HG03558 (cell line): ENCODE results near the gene PLPP2.

Experiments
- ATAC-seq: cut with Tn5 transposase; IDR thresholded peaks from one replicate; pipeline ENCODE4 v1.9.1; 2021; ENCODE audit warnings: moderate number of reproducible peaks; ENCODE audit not compliant: unreplicated experiment; ENCODE audit errors: extremely low read depth

PLPP2 gene

DNA sequence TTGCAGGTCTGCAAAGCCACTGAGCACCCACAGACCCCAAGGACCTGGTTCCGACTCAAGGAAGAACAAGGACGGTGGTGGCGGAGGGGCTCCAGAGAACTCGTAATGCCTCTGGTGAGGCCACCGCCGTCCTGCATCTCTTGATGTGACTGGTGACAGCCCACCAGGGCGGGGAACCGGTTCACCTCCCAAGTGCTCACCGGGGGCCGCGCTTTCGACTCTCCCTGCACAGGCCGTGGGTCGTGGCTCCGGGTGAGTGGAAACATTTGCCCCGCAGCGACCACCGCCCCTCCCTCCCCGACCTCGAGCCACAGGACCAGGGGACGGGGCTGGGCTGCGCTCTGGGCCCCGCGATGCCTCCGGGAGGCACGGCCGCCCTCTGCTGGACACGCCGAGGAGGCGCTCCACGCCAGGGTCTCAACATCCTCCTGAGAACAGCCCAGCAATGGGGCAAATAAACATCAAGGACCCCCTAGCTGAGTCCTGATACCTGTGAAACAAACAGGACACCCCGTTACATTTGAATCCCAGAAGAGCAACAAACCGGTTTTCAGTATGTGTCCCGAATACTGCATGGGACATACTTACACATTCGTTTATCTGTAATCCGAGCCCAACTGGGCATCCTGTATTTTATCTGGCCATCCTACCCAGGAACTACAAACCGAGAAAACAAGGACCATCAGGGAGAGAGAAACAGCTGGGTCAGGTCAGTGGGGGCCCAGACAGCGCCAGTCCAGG lies 3.9 kb upstream of the PLPP2 start:
- ATAC-seq, result no peak

DNA sequence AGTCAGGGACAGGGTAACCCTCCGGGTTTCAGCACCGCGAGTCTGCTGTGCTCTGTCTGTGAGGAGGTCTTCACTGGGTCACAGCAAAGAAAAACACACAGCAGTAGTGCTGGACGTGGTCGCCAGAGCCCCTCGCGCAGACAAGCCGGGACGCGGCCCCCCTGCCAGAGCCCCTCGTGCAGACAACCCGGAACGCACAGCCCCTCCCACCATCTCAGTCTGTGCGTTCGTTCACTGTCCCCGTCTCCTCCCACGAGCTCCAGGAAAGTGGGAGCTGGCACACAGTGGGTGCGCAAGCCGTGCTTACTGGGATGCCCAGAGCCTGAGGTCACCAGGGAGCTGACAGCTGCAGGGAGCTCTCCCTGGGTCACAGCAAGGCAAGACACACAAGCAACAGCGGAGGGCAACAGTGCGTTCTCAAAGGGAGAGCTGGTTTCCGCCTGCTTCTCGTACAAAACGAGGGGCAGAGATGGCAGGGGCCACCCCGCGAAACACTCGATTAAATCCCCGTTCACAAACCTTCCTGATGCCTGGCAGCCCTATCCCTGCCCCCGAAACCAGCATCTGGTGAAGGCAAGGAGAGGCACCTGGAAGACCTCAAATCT lies 3.2 kb upstream of the PLPP2 start:
- ATAC-seq, result no peak

DNA sequence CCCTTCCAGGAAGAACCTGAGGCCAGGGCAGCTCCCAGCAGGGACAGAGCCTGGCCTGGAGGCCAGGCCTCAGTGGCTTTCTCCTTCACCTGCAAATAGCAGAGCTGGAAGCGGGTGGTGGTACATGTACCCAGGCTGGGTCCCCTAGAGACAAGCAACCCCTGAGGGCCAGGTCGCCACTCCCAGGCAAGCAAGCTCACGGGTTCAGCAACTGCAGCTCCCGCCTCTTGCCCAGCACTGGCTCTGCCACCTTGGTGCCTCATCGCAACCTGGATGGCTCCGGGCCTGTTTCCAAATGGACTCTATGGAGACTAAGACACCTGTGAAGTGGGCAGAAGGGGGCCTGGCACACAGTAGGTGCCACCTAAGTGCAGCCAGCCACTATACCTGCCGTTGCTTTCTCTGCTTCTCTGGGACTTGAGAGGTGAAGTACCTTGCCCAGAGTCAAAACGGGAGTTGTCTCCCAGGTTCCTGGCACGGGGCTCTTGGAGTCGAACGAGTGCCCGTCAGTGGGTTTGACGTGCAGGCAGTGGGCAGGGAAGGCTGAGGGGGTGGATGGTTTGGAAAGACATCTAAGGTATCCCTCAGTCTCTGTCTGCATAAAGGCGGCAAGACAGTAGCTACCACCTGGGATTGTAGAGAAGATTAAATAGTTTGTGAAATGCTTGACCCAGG lies 2.4 kb upstream of the PLPP2 start:
- no peak for ATAC-seq

DNA sequence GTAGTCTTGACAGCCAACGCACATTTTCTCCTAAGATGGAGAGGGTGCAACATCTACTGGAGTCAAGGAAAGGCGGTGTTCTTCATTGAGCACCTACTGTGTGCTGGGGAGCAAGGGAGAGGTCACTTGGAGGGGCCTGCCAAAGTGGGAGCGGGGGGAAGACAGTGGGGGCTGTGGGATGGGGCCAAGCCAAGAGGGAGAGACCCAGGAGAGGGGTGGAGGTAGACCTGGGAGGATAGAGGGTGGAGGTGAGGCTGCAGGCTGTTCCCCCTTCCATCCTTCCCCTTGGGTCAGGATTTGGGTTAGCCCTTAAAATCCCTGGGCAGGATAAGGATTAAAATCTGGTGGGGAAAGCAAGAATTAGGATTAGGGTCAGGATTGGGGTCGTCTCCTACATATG lies 1.7 kb upstream of the PLPP2 start:
- no peak for ATAC-seq

DNA sequence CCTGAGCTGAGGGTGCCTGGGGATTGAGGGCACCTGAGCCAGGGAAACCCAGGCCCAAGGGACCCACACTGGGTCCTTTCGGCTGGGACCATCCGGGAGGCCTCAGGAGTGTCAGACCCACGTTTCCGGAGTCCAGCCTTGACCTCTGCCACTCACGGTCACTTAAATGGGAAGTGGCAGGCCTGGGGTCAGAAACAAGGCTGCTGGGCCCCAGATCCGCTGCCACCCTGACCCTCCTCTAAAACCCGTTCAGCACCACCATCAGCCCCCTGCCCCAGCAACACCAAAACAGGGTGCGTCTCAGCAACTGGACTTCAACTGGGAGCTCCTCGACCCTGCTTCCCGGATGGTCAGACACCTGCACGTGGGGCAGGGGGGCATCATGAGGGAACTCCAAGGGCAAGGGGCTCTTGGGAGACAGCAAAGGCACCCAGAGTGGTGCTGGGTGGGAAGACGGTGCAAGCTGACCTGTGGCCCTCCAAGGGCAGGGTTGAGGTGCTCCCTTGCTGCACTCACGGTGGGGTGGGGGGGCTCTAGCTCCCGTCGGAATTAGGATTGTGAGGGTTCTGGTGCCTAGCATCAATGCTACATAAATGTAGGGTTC lies 1.2 kb upstream of the PLPP2 start:
- no peak for ATAC-seq

DNA sequence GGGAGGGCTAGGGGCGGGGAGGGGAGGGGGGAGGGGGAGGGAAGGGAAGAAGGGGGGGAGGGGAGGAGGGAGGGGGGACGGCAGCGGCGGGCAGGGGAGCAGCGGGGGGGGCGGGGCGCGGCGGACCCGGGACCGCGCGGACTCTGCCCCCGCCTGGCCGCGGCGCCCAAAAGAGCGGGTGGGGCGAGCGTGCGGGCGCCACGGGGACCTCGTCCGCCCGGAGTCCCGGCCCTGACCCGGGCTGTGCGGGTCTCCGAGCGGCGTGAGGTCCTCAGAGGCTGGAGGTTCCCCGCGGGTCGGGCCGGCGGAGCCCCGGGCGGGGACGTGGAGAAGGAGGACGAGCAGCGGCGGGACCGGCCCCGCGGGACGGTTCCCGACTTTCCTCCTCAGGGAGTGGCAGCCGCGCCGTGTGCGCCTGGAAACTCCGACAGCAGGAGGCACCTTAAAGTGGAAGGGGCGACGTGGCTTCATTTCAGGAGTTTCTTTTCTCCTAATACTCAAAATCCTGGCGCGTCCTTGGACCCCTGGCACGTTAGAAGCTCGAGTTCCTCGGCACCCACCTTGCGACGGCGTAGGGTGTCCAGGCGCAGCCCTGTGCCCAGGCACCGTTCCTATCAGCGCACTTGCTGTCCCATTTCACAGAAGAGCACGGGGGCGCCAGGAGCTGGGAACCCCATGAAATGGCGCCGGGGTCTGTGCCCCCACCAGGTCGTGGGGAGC lies 518 bp upstream of the PLPP2 start:
- ATAC-seq, result no peak

DNA sequence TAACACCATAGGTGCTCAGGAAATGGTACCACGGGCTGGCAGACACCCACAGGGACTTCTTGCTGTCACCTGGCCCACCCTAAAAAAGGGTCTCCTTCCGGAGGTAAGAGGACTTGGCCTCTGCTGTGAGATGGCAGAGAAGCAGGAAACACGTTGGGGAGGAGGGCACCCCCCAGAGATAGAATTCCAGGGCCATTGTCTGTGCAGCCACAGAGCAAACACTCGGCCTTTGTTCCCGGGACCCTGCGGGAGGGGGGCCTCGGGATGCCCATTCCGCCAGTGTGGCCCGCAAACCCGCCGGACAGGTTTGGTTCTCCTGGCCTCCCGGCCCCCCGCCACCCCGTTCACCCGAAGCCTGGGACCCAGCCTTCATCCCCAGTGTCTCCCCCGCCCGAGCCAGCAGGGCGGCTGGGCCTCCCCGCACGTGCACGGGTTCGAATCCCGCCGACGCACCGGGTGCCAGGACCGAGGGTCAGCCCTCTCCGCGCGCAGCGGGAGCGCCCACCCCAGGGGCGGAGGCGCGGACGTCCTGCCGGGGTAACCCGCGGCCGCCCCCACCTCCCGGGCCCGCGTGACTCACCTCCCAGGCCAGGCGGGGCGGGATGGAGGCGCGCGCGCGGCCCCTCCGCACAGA lies 714 bp downstream of the PLPP2 start:
- ATAC-seq, result no peak

DNA sequence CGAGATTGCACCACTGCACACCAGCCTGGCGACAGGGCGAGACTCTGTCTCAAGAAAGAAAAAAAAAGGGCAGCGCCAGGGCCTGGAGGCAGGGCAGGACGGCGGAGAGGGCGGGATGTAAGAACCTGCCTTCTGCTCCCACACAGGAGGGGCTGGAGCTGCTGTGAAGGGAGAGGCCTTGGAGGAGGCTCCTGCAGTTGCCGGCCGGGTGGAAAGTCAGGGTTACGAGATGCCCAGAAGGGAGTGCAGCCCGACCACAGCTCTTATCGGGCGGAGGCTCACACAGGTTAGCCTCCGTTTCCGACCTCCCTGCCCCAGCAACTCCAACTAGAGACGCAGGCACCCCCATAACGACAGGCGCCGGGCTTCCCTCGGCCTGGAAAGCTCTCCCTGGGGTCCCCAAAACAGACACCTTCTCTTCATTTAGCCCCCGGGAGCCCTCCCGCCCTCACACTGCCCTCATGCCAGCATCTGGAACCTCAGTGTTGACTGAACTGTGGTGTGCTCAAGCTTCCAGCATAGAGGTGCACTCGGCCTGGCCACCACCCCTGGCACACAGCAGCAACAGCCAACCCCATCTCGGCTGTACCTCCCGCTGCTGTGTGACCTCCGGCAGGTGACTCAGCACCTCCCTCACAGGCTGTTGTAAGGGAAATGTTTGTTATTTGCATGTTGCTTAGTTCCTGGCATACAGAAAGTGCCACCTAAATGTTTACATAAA lies 1.4 kb downstream of the PLPP2 start:
- ATAC-seq, result no peak

DNA sequence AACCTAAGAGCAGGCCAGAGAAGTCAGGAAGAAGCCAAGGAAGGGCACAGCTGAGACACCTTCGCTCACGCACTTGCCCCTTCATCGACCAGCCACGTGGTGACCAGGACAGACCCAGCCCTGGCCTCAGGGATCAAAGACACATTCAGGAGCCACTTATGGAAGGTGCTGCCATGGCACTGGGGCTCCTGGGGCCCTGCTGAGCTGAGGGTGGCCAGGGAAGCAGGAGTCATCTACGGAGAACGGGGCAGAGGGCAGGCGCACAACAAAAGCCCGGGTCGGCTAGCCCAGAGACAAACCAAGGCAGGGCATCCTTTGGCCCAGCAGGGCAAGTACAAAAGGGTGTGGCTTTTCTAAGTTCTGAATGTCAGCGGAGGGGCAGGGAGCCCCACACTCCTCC lies 2.3 kb downstream of the PLPP2 start:
- no peak for ATAC-seq

DNA sequence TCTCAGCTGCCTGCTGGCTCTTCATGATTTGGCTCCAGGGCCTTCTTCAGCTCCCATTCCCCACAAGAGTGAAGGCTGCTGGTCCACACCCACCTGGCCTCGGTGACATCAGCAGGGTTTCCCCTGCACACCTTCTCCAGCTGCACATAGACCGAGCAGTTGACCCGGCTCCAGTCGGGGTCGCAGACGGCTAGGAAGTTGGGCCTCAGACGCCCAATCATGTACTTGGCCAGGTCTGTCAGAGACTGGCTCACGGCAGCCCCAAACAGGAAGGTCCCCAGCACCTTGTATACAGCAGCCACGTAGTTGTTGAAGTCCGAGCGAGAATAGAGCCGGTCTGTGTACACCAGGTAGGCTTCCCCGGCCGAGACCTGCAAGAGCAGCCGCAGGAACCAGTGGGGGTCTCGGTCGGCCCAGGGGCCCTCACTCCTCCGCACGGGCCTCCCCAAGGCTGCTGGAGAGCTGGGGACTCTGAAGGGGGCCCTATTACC lies 3.8 kb downstream of the PLPP2 start:
- ATAC-seq, result no peak

DNA sequence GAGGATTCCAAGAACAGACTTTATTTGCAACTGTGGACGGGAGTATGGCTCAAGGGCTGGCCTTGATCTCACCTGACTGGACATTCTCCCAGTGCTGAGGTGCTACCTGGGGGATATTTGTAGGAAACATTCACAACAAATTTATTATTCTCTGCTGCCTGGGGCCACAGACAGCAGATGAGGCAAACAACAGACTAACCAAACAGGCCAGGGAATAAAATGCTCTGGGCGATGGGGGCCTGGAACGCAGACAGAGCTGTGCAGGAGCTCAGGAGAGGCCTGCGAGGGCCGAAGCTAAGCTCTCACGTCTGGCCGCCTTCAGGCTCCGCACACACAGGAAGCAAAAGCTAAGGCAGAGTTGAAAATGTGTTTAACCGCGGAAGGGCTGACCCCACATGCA lies 7.8 kb downstream of the PLPP2 start:
- ATAC-seq, result no peak

DNA sequence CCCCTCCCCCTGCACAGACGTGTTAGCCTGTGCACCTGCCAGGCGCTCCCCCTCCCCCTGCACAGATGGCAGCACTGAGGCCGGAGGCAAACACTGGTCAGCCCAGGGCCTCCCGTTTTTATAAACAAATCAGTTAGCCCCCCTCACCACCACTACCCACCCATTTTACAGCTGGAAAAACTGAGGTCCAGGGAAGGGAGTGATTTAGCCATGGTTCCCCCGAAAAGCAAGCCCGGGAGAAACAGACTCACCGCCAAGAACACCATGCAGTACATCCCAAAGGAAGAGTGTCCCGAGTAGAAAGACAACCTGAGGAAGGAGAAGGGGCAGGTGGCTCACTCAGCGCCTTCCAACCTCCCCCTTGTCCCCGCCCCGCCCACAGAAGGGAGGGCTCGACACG lies 8.7 kb downstream of the PLPP2 start:
- no peak for ATAC-seq

DNA sequence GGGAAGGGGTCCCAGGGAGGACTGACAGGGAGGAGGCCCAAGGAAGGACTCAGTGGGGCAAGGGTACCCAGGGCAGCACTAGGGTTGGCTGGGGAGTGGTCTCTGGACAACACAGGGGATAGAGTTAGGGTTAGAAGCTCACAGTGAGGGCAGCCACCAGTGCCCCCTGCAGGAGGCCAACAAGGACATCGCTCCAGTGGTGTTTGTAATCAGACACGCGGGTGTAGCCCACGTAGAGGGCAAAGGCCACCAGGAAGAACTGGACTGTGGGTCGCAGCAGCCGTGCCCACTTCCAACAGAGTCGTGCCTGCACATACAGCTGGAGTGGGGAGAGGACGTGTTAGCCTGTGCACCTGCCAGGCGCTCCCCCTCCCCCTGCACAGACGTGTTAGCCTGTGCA lies 9.2 kb downstream of the PLPP2 start:
- ATAC-seq, result no peak

DNA sequence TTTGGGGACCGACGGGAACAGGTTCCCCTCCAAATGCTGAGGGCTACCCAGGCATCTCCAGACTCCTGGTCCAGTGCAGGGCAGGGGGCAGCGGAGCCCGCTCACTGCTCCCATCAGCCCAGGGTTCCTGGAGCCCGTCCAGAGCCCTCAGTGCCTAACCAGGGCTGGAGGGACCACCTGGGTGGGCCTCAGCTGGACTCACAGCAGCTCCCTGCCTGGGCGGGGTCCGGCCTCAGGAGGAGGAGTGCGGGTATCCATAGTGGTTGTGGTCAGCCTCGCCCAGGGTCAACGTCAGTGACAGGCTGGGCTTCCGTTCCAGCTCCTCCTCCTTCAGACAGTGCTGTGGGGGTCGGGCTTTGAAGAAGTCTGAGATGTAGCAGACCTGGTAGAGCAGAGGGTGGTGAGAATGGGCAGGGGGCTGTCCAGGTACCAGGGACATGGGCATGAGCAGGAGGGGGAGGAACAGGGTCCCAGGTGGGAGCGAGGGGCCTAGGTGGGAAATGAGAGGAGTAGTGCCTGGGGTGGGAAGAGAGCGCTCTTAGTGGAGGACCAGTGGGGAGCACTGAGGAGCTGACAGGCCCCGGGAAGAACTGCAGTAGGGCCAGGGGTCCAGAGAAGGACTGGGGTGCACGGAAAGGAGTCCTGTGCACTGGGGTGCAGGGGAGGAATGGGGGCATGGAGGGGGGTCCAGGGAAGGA lies 9.9 kb downstream of the PLPP2 start:
- no peak for ATAC-seq

DNA sequence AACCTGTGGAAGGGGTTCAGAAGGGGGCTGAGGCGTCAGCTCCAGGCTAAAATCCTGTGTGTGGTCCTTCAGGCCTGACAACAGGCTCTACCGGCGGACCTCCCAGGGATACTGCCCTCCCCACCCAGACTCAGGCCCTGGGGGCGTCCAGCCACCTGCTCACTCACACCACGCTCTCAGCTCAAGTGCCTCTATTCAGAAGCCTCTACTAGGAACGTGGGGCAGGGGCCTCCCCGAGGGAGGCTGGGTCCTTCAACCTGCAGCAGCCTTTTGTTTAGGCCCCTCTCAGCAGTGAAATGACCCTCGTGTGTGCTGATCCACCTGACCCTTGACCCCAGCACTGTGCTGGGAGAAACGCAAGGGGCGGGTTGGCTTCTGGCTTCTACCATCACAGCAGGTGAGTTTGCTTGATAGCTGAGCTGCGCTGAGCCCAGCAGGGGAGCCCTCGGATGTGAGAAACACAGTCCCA lies 10.6 kb downstream of the PLPP2 start:
- ATAC-seq, result no peak

DNA sequence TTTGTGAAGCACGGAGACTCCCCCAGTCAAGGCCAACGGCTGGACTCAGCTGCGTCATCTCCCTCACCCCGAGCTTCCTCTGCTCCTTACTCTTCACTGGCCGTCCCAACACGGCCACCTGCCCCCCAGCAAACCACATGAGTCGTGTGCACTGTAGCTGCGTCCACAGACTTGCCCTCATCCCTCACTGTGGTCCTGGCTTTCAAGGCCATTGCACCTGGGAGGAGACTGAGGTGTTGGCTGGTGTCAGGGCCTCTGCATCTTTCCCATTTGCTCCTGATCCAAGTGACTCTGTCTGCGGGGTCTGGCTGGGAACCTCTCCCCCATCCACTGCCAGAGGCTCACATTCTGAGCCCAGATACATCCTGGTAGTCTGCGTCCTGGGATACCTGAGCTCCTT lies 11.5 kb downstream of the PLPP2 start:
- no peak for ATAC-seq

DNA sequence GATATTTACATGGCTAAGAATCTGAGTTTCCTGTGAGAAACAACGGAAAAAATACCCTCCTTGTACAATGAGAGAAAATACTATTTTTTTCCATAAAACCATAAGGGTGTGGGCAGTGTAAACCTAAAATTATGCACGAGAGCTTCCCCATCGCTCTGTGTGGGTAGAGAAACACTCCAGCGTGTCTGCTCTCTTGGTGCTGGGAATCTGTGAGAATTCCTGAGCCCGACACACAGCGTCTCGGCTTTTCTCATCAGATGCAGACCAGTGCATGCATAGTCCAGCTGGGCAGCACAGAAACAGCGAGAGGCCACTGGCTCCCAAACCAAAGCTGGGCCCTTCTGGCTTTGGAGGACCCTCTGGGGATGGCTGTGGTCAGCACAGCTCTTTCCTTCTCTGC lies 12.0 kb downstream of the PLPP2 start:
- ATAC-seq, result no peak

DNA sequence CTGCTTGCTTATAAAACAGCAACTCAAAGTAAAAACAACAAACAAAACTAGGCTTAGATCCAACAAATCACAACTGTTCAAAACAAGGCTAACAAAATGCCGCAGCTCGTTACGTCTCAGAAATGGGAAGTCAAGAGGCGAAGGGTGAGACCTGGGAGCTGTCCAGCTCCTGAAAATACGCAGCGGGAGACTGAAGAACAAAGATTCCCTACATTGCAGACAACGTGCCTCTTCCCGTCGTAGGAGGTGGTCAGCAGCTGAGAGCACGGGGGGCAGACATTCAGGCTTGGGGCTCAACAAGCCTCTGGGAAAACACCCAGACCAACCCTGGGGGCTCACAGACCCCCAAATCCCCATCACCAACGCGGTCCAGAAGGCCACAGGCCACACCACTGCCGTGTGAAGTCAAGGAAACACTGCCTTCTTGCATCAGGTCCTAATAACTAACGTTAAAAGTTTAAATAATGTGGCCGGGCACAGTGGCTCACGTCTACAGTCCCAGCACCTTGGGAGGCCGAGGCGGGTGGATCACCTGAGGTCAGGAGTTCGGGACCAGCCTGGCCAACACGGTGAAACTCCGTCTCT lies 13.5 kb downstream of the PLPP2 start:
- ATAC-seq, result no peak
